ENCODE data around the gene NAXE. TPM values are rescaled to one million over a fixed set of nuclear protein-coding genes. Genes with fewer than 3 reads are reported as not detected.

The NAXE gene
- total and polyA plus RNA-seq, 2 of the 13 experiments (the other 11 are each of a cell fraction or from before 2014, with no cell fraction given) = 39.4 to 59.4 TPM

GRCh38 chr1:156608981-156609380 lies 17.4 kb downstream of the NAXE start (continued):
- TF ChIP-seq, protein P1, sequence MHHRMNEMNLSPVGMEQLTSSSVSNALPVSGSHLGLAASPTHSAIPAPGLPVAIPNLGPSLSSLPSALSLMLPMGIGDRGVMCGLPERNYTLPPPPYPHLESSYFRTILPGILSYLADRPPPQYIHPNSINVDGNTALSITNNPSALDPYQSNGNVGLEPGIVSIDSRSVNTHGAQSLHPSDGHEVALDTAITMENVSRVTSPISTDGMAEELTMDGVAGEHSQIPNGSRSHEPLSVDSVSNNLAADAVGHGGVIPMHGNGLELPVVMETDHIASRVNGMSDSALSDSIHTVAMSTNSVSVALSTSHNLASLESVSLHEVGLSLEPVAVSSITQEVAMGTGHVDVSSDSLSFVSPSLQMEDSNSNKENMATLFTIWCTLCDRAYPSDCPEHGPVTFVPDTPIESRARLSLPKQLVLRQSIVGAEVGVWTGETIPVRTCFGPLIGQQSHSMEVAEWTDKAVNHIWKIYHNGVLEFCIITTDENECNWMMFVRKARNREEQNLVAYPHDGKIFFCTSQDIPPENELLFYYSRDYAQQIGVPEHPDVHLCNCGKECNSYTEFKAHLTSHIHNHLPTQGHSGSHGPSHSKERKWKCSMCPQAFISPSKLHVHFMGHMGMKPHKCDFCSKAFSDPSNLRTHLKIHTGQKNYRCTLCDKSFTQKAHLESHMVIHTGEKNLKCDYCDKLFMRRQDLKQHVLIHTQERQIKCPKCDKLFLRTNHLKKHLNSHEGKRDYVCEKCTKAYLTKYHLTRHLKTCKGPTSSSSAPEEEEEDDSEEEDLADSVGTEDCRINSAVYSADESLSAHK (CRISPR knock-in tag; IDR thresholded peaks at IDR 0.05; ENCODE audit: borderline replicate concordance) = no peak
- TF ChIP-seq ZMAT5 (CRISPR knock-in tag; IDR thresholded peaks at IDR 0.05; ENCODE audit: borderline replicate concordance, low read depth) (no peak), U2AF1 (optimal IDR thresholded peaks at IDR 0.05; ENCODE audit: low read depth, low read length) (no peak), HOXA9 (CRISPR knock-in tag; IDR thresholded peaks at IDR 0.05; ENCODE audit: borderline replicate concordance) (no peak), ZNF556 (CRISPR knock-in tag; IDR thresholded peaks at IDR 0.05; ENCODE audit: borderline replicate concordance) (no peak), ZFP62 (CRISPR knock-in tag; IDR thresholded peaks at IDR 0.05) (no peak), ZNF713 (CRISPR knock-in tag; IDR thresholded peaks at IDR 0.05) (no peak), ZSCAN29 (CRISPR knock-in tag; conservative IDR thresholded peaks at IDR 0.05) (no peak), TBX3 (IDR thresholded peaks at IDR 0.05; ENCODE audit: borderline replicate concordance) (no peak), SP2 (CRISPR knock-in tag; IDR thresholded peaks at IDR 0.05) (no peak), ZZZ3 (CRISPR knock-in tag; IDR thresholded peaks at IDR 0.05; ENCODE audit: borderline replicate concordance) (no peak), PLRG1 (conservative IDR thresholded peaks at IDR 0.05) (no peak), ZEB1 (IDR thresholded peaks at IDR 0.05; ENCODE audit: insufficient replicate concordance, low read depth) (peak; percentile 57), IRF2 (CRISPR knock-in tag; IDR thresholded peaks at IDR 0.05) (no peak), ZNF34 (CRISPR knock-in tag; IDR thresholded peaks at IDR 0.05; ENCODE audit: borderline replicate concordance) (no peak), ZNF30 (CRISPR knock-in tag; IDR thresholded peaks at IDR 0.05) (no peak), ARNT (IDR thresholded peaks at IDR 0.05) (no peak), NFE2L2 (IDR thresholded peaks at IDR 0.05; ENCODE audit: low read length) (no peak), ZSCAN12 (CRISPR knock-in tag; IDR thresholded peaks at IDR 0.05) (no peak), STAG1 (CRISPR knock-in tag; IDR thresholded peaks at IDR 0.05) (peak; percentile 58), KDM4B (CRISPR knock-in tag; IDR thresholded peaks at IDR 0.05) (no peak), ISL2 (CRISPR knock-in tag; IDR thresholded peaks at IDR 0.05) (no peak), ZNF362 (CRISPR knock-in tag; IDR thresholded peaks at IDR 0.05; ENCODE audit: borderline replicate concordance) (no peak), KDM2A (CRISPR knock-in tag; IDR thresholded peaks at IDR 0.05; ENCODE audit: borderline replicate concordance, low read depth) (no peak), MED8 (CRISPR knock-in tag; IDR thresholded peaks at IDR 0.05; ENCODE audit: insufficient replicate concordance) (no peak), KDM5B (CRISPR knock-in tag; IDR thresholded peaks at IDR 0.05; ENCODE audit: borderline replicate concordance) (no peak), ZNF10 (CRISPR knock-in tag; IDR thresholded peaks at IDR 0.05; ENCODE audit: borderline replicate concordance, low read depth) (no peak), ZNF549 (CRISPR knock-in tag; IDR thresholded peaks at IDR 0.05) (no peak)
- TF ChIP-seq, protein P2, sequence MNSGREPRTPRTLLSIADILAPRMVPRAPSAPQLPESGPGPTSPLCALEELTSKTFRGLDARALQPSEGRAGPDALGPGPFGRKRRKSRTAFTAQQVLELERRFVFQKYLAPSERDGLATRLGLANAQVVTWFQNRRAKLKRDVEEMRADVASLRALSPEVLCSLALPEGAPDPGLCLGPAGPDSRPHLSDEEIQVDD (CRISPR knock-in tag; IDR thresholded peaks at IDR 0.05; ENCODE audit: borderline replicate concordance) = no peak
- TF ChIP-seq, protein P3, sequence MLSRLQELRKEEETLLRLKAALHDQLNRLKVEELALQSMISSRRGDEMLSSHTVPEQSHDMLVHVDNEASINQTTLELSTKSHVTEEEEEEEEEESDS (CRISPR knock-in tag; IDR thresholded peaks at IDR 0.05; ENCODE audit: borderline replicate concordance) = no peak

All from HepG2 (cell line).